Measurements from ENCODE around the gene OLR1. TPM values are rescaled to one million over a fixed set of nuclear protein-coding genes. Genes with fewer than 3 reads are reported as not detected.

OLR1 gene
- total RNA-seq, 1 experiment from 2014 or later = 0.74 TPM

- BruUV-seq (replicated peaks) = no TSS peak
- H3K27ac ChIP-seq (ENCODE audit: low read length) = no peak overlapping the region
- ATAC-seq = no peak
- H3K27me3 ChIP-seq (ENCODE audit: control insufficient read depth, insufficient read depth, low read length) = no peaks in the 10 kb centered on the region
- TF ChIP-seq REST (IDR thresholded peaks at IDR 0.05; ENCODE audit: insufficient read depth in 1 of 2, low read depth in 2 of 2, low read length in 1 of 2) = no peak
- no peak for TF ChIP-seq POLR2AphosphoS5 (IDR thresholded peaks at IDR 0.05; ENCODE audit: low read depth, low read length)
- no peak for TF ChIP-seq SIN3A (IDR thresholded peaks at IDR 0.05; ENCODE audit: borderline replicate concordance, insufficient read depth, low read depth, low read length)
- TF ChIP-seq TCF7L2 (IDR thresholded peaks at IDR 0.05; ENCODE audit: low read depth, low read length) = no peak
- no peak for TF ChIP-seq CTCF (IDR thresholded peaks at IDR 0.05)
- ChIA-PET POLR2A (no interaction called here), CTCF (no interaction called here)
- H3K9me3 ChIP-seq (ENCODE audit: control insufficient read depth, insufficient read depth, low read depth, low read length) = no peaks in the 10 kb centered on the region
- no peaks in the 10 kb centered on the region; the same call in 1 of the 2 replicates for H3K4me1 ChIP-seq (ENCODE audit: control insufficient read depth, insufficient read depth, low read length)
- peak overlapping the region in 1 of 2 experiments; percentile 85; a peak in 2 of 4 replicates for H3K4me3 ChIP-seq (ENCODE audit: low read depth in 2 of 2, low read length in 2 of 2)
- intact Hi-C loops (cut with micrococcal nuclease; ENCODE audit: unreplicated experiment) = no loop called here
- H3K36me3 ChIP-seq (ENCODE audit: control insufficient read depth, insufficient read depth, low read length) = peaks cover 7% of the 10 kb centered on the region; the same call in 1 of the 2 replicates
- in situ Hi-C loops (cut with HindIII; ENCODE audit: low pct_unique_long_range_greater_than_20kb, low sequenced_read_pairs) = no loop called here
- DNase-seq (ENCODE audit: low read depth, low spot score) = no peak
These were observed 39.4 kb upstream of the OLR1 start for GRCh38 chr12:10211101-10211939.

- no peaks in the 10 kb centered on the region for H3K9me3 ChIP-seq (ENCODE audit: control insufficient read depth, insufficient read depth, low read depth, low read length)
- H3K4me1 ChIP-seq (ENCODE audit: control insufficient read depth, insufficient read depth, low read length) = no peaks in the 10 kb centered on the region; the same call in 1 of the 2 replicates
- POLR2A ChIA-PET = interaction anchor here (0.7 kb wide), 1 partner anchor 15 kb away, joined by 3 read pairs; no protein-coding TSS in a partner anchor
- no peak overlapping the region for H3K4me3 ChIP-seq (ENCODE audit: low read depth in 2 of 2, low read length in 2 of 2)
- H3K27me3 ChIP-seq (ENCODE audit: control insufficient read depth, insufficient read depth, low read length) = no peaks in the 10 kb centered on the region
- H3K27ac ChIP-seq (ENCODE audit: low read length) = no peak overlapping the region
- BruUV-seq (replicated peaks) = no TSS peak
- peaks cover 7% of the 10 kb centered on the region; the same call in 1 of the 2 replicates for H3K36me3 ChIP-seq (ENCODE audit: control insufficient read depth, insufficient read depth, low read length)
- no peak for ATAC-seq
- in situ Hi-C loops (cut with HindIII; ENCODE audit: low pct_unique_long_range_greater_than_20kb, low sequenced_read_pairs) = no loop called here
- intact Hi-C loops (cut with micrococcal nuclease; ENCODE audit: unreplicated experiment) = no loop called here
- TF ChIP-seq POLR2AphosphoS5 (IDR thresholded peaks at IDR 0.05; ENCODE audit: low read depth, low read length) (no peak), REST (IDR thresholded peaks at IDR 0.05; ENCODE audit: insufficient read depth in 1 of 2, low read depth in 2 of 2, low read length in 1 of 2) (no peak)
- CTCF ChIA-PET = interaction anchor here (0.7 kb wide), 1 partner anchor 57 kb away, joined by 7 read pairs; no protein-coding TSS in a partner anchor
- no peak for DNase-seq (ENCODE audit: low read depth, low spot score)
These were observed 38.3 kb upstream of the OLR1 start for GRCh38 chr12:10210225-10210624.

Measured in Panc1 (cell line).